Measurements from ENCODE around the gene QSOX2.
"Not testable (repeated sequence)": the region's sequence is repeated elsewhere in the genome, so short reads cannot be mapped to it uniquely, and the experiment has no call there.

Gene QSOX2

GRCh38 chr9:136250676-136251075 is 5.1 kb upstream of the QSOX2 start:
- no peak for DNase-seq

DNA sequence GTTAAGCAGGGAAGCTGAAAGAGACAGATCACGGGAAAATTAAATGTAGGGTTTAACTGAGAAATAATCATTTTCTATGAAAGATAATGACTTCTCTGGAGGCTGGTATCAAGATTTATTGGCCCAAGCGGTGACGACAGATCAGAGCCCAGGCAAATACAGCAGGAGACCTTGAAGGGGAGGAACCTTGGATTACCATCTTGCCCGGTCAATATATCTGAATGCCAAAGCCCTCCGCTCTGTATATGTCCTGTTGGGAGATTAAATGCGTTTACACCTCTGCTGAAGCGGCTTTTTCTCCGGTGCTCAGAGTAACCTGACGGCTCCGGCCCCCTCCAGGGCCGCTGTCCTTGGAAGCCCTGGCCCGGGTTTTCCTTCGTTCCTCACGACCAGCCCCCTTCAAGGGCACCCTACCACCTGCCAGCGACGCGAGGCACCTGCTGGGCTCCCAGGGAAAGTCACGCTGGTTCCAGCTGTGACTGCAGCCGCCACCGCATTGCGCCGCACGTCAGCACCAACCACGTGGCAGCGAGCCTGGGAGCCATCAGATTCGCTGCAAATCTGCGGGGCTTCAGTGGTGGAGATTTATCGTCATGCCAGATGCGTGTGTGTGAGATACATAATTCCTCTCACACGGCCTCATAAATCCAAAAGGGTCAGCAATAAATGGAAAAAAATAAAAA is 4.4 kb upstream of the QSOX2 start:
- DNase-seq: no peak

GRCh38 chr9:136248951-136249876 is 3.6 kb upstream of the QSOX2 start:
- DNase-seq: no peak

- DNase-seq: no peak
Observed at GRCh38 chr9:136247947-136248637, 2.5 kb upstream of the QSOX2 start.

DNA sequence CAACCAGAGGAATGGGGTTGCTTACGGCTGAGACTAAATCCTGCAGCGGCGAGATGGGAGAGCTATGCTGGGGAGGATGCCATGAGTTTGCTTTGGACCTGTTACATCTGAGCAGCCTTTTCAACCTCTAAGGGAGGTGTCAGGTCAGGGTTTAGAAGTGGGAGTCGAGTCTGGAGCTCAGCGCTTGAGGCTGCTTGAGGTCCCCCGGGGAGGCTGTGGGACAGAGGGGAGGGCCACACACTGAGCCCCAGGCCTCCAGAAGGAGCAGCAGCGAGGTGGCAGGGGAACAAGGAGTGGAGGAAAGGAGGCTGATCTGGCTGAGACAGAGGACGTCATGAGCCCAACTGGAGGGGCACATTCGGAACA is 1.9 kb upstream of the QSOX2 start:
- no peak for DNase-seq

GRCh38 chr9:136246849-136247550 is 1.4 kb upstream of the QSOX2 start:
- no peak for DNase-seq

DNA sequence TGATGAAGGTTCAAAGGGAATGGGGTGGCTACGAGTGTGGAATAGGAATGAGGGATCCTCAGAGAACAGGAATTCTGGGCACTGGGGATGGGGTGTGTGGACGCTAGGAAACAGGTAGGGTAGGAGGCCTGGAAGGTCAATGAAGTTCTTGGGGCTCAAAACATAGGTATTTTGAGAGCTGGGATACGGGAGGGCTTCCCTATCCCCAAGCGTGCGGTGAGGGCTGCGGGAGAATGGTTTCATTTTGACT is 718 bp downstream of the QSOX2 start:
- DNase-seq: no peak

DNA sequence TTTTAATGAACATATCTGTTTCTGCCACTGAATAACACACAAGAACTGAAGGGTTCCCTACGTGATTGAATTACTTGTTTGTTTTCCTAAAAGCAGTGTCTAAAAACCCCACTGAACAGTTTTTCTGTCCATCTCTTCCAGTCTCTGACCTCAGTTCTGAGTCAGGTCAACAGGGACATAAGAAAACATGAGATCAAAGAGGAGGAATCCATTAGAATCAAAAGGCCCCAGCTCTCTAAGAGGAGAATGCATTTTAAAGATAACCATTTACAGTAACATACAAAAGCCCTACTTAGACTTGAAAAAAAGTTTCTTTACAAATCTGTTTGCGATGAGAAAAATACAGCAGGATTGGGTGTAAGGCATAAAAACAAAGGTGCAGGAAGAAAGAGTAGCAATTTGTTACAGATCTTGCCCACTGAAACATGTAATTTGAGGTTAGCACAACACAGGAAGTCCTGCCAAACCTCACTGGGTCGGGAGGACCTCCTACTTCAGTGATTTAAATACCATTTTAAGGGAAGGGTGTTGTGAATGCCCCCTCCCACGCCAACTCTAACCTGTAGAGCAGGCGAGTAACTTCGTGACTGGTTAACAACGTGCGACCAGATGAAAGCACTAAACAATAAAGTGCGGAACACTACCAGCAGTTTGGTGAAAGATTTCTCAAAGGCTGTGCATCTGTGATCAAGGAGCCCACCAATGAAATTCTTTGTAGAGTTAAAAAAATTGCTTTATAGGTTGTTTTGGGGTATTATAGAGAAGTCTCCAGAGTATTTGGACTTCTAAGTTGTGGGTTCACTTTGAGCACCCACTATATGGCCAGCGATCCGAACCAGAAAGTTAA is 1.3 kb downstream of the QSOX2 start:
- no peak for DNase-seq

- DNase-seq: no peak
Observed at GRCh38 chr9:136243631-136244030, 2.0 kb downstream of the QSOX2 start.

GRCh38 chr9:136242918-136243525 is 2.6 kb downstream of the QSOX2 start:
- DNase-seq: no peak

- DNase-seq: no peak
Observed at GRCh38 chr9:136242248-136242647, 3.4 kb downstream of the QSOX2 start.

DNA sequence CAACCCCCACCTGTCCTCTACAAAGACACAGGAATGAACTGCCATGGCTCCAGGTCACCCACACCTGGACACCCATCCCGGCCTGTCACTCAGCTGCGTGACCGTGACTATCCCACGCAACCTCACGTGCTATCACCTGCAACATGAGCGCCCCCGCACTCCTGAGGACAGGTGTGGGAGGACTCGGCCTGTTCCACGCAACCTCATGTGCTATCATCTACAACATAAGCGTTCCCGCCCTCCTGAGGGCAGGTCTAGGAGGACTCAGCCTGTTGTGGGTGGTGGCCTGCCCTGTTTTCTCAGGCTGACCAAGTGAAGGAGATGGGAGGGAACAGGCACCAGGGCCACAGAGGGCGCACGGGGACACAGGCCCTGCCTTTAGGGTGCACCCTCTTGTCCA is 4.1 kb downstream of the QSOX2 start:
- DNase-seq: no peak

- no peak for DNase-seq
Observed at GRCh38 chr9:136240941-136241340, 4.7 kb downstream of the QSOX2 start.

- DNase-seq: no peak
Observed at GRCh38 chr9:136239983-136240330, 5.7 kb downstream of the QSOX2 start.

- no peak for DNase-seq
Observed at GRCh38 chr9:136239135-136239982, 6.3 kb downstream of the QSOX2 start.

DNA sequence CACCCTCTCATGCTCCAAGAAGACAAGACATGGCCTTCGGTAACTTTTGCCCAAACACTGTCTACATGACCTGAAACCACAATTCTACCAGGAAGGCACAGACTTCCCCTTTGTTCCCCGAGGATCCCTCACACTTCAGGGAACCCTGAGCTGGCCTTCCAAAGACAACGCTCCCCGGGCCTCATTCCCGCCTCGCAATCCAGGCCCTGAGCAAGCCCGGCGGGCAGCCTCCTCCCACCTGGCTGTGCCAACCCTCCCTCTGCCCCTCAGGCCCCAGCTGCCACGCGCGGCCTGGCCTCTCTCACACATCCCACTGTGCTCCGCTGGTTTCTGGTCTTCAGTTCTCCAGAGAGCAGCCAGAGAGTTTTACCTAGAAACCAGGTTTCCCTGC is 7.3 kb downstream of the QSOX2 start:
- no peak for DNase-seq

DNA sequence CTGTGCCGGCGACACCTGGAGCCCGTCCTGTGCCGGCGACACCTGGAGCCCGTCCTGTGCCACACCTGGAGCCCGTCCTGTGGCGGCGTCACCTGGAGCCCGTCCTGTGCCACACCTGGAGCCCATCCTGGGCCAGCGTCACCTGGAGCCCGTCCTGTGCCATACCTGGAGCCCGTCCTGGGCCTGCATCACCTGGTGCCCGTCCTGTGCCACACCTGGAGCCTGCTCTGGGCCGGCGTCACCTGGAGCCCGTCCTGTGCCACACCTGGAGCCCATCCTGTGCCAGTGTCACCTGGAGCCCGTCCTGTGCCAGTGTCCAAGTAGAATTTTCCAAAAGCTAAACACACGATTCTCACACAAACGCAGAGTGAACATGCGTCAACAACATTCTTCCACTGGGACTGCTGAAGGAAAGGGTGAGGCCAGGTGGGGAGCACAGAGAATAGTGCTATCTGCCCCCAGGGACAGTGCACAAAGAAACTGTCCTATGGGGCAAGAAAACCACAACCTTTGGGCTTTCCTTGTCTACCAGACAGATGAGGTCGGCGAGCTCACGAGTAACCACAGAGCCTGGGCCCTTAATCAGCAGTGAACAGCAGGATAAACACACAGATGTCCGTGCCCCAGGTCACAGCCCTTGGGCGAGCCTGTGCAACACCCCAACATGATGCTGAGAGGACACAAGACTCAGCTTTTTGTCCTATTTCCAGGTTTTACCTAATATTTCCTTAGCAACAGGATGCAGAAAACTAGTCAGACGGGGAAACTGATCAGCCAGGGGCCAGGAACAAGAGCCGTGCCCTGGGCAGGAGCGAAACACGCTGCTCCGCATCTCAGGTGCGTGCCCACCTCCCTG is 7.9 kb downstream of the QSOX2 start:
- peak; percentile 14 for DNase-seq

- not testable (repeated sequence) for DNase-seq
Observed at GRCh38 chr9:136236471-136237410, 8.9 kb downstream of the QSOX2 start.
